Measurements from ENCODE around the gene CCT7.

- TF ChIP-seq EP300 (IDR thresholded peaks at IDR 0.05; ENCODE audit: borderline replicate concordance) (no peak), CREB1 (IDR thresholded peaks at IDR 0.05; ENCODE audit: low read depth) (no peak), FOXM1 (IDR thresholded peaks at IDR 0.05; ENCODE audit: borderline replicate concordance, low read depth) (no peak), NFIC (IDR thresholded peaks at IDR 0.05) (no peak), RAD21 (IDR thresholded peaks at IDR 0.05; ENCODE audit: low read depth) (no peak), USF1 (IDR thresholded peaks at IDR 0.05) (no peak), ZBTB7A (IDR thresholded peaks at IDR 0.05; ENCODE audit: low read depth) (no peak), TCF12 (IDR thresholded peaks at IDR 0.05; ENCODE audit: low read depth) (no peak)
- TF ChIP-seq, protein P1, sequence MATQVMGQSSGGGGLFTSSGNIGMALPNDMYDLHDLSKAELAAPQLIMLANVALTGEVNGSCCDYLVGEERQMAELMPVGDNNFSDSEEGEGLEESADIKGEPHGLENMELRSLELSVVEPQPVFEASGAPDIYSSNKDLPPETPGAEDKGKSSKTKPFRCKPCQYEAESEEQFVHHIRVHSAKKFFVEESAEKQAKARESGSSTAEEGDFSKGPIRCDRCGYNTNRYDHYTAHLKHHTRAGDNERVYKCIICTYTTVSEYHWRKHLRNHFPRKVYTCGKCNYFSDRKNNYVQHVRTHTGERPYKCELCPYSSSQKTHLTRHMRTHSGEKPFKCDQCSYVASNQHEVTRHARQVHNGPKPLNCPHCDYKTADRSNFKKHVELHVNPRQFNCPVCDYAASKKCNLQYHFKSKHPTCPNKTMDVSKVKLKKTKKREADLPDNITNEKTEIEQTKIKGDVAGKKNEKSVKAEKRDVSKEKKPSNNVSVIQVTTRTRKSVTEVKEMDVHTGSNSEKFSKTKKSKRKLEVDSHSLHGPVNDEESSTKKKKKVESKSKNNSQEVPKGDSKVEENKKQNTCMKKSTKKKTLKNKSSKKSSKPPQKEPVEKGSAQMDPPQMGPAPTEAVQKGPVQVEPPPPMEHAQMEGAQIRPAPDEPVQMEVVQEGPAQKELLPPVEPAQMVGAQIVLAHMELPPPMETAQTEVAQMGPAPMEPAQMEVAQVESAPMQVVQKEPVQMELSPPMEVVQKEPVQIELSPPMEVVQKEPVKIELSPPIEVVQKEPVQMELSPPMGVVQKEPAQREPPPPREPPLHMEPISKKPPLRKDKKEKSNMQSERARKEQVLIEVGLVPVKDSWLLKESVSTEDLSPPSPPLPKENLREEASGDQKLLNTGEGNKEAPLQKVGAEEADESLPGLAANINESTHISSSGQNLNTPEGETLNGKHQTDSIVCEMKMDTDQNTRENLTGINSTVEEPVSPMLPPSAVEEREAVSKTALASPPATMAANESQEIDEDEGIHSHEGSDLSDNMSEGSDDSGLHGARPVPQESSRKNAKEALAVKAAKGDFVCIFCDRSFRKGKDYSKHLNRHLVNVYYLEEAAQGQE (IDR thresholded peaks at IDR 0.05; ENCODE audit: low read depth), result no peak
Observed at GRCh38 chr2:73210696-73211095, 23.4 kb upstream of the CCT7 start.

Measured in Ishikawa (cell line).